GM12891 (cell line): ENCODE measurements around the gene ZNRD2.
A peak's percentile ranks its signal among the peaks of the same experiment; 100 is the strongest.

Experiments used
- DNase-seq: peaks from one replicate; pipeline ENCODE4 v3.0.0; 2011; ENCODE audit warnings: low spot score; ENCODE audit not compliant: insufficient read length
- FAIRE-seq: peaks from 2 replicates; lab custom pipeline; 2011; peaks lifted over from hg19 to GRCh38; lab: Jason Lieb, UNC
- PAX5 ChIP-seq: IDR thresholded peaks from 2 replicates; pipeline ENCODE4 v1.6.1; 2011; ENCODE audit warnings: low read length, moderate library complexity, mild to moderate bottlenecking; ENCODE audit not compliant: insufficient read depth, severe bottlenecking
- POLR2A ChIP-seq: IDR thresholded peaks from 2 replicates; pipeline ENCODE4 v1.6.1; 2011; ENCODE audit warnings: low read depth, low read length, control low read depth
- POLR2AphosphoS5 ChIP-seq: IDR thresholded peaks from 2 replicates; pipeline ENCODE4 v1.6.1; 2011; ENCODE audit warnings: low read depth, low read length, control low read depth
- POU2F2 ChIP-seq: IDR thresholded peaks from 2 replicates; pipeline ENCODE4 v1.6.1; 2011; ENCODE audit warnings: low read depth, mild to moderate bottlenecking, control low read depth, low read length, moderate library complexity
- SPI1 ChIP-seq: IDR thresholded peaks from 2 replicates; pipeline ENCODE4 v1.6.1; 2011; ENCODE audit warnings: low read depth, low read length, control low read depth
- TAF1 ChIP-seq: IDR thresholded peaks from 2 replicates; pipeline ENCODE4 v1.6.1; 2011; ENCODE audit warnings: low read depth, low read length, control low read depth

ZNRD2 gene

GRCh38 chr11:65546217-65546958, 23.9 kb upstream of the ZNRD2 start:
- FAIRE-seq: peak; percentile 91
- DNase-seq: peak; percentile 99
- TF ChIP-seq SPI1: no peak
- no peak for TF ChIP-seq POU2F2
- no peak for TF ChIP-seq POLR2A
- no peak for TF ChIP-seq PAX5

GRCh38 chr11:65547446-65548125, 22.7 kb upstream of the ZNRD2 start:
- FAIRE-seq: no peak
- DNase-seq: no peak
- no peak for TF ChIP-seq PAX5
- TF ChIP-seq SPI1: no peak
- TF ChIP-seq POLR2A: no peak
- no peak for TF ChIP-seq POU2F2
- TF ChIP-seq TAF1: no peak
- no peak for TF ChIP-seq POLR2AphosphoS5

DNA sequence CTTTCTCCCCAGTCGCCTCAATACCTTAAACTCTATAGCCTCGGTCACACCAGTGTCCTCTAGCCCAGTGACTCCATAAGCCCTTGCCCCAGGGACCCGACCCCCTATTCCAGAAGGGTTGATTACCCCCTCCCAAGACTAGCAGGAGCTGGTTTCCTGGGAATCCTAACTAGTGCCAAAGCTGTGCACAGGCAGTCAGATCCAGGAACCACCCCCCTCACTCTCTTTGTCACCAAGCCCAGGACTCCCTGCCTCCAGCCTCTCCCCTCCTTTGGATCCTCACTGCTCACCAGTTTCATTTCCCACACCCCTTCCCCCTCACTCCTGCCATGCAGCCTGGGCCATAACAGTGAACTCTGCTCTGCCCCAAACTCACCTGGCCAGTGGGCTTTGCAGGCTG, 21.9 kb upstream of the ZNRD2 start:
- TF ChIP-seq POLR2A (no peak), POU2F2 (no peak), SPI1 (no peak), POLR2AphosphoS5 (no peak), TAF1 (no peak)
- FAIRE-seq (no peak), DNase-seq (no peak)

- FAIRE-seq: no peak
- TF ChIP-seq POU2F2: no peak
- no peak for TF ChIP-seq POLR2A
- no peak for TF ChIP-seq PAX5
- TF ChIP-seq SPI1: no peak
- TF ChIP-seq POLR2AphosphoS5: no peak
- DNase-seq: no peak
Measured at GRCh38 chr11:65549096-65549495, 21.2 kb upstream of the ZNRD2 start.

DNA sequence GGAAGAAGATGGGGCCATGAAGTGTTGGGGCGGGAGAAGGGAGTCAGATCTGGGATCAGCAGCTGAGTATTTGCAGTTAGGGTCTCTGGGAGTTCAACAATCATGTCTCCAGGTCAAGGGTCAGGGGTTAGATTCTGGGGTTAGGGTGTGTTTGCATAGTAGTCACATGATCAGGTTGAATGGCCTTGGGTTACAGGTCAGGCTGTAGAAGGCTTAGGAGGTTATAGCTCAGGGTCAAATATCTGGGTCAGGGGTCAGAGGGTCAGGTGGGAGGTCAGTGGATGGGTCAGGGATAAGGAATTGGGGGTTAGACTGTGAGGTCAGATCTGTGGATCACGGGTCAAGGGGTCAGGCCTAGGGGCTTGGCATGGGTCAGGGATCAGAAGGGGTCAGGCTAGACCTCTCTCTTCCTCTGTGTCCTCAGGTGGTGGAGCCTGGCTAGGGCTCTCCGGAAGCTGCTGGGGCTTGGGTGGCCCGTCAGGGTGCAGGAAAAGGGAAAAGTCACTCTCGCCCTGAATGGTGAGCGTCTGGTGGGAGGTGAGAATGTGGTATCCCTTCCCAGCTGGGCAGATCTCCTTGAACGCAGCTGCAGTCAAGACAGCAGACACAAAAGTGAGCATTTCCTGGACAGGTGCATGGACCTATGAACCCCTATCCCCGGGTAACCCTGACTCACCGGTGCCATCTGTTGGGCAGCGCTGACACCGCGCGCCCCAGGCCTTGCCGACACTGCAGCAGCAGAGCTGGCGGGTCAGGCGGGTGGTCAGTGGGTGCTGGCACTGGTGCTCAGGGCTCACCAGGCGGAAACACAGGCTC, 18.5 kb upstream of the ZNRD2 start:
- FAIRE-seq: peak; percentile 90

GRCh38 chr11:65552388-65552951, 17.8 kb upstream of the ZNRD2 start:
- FAIRE-seq: no peak
- DNase-seq: no peak
- TF ChIP-seq POU2F2 (no peak), POLR2A (no peak), PAX5 (no peak), SPI1 (no peak), TAF1 (no peak), POLR2AphosphoS5 (no peak)

More for the DNA sequence above, 18.5 kb upstream of the ZNRD2 start:
- no peak for DNase-seq
- no peak for TF ChIP-seq TAF1
- TF ChIP-seq POU2F2: no peak
- no peak for TF ChIP-seq PAX5

- TF ChIP-seq SPI1 (no peak), POLR2AphosphoS5 (no peak), TAF1 (no peak), PAX5 (no peak), POLR2A (no peak), POU2F2 (no peak)
- FAIRE-seq (no peak), DNase-seq (no peak)
Measured at GRCh38 chr11:65553301-65554001, 16.8 kb upstream of the ZNRD2 start.

GRCh38 chr11:65554057-65554818, 16.0 kb upstream of the ZNRD2 start:
- TF ChIP-seq TAF1 (no peak), PAX5 (no peak), POU2F2 (no peak), POLR2A (no peak), POLR2AphosphoS5 (no peak)
- no peak for DNase-seq
- no peak for FAIRE-seq
